DMS53 treated with DMSO at 0.1 percent for 48 hours (cell line): ENCODE results near the gene GALR2.

ENCODE experiments used
- DNase-seq: peaks from one replicate; lab custom pipeline; 2025; ENCODE audit not compliant: unreplicated experiment; lab: John Stamatoyannopoulos, UW

Gene GALR2

GRCh38 chr17:76079535-76079955 is 5.0 kb downstream of the GALR2 start:
- no peak for DNase-seq

- no peak for DNase-seq
Measured at GRCh38 chr17:76079956-76080767, 5.6 kb downstream of the GALR2 start.

GRCh38 chr17:76080768-76081287 is 6.2 kb downstream of the GALR2 start:
- DNase-seq = no peak

GRCh38 chr17:76081295-76082210 is 7.0 kb downstream of the GALR2 start:
- no peak for DNase-seq

GRCh38 chr17:76082326-76083251 is 8.0 kb downstream of the GALR2 start:
- DNase-seq = no peak

- no peak for DNase-seq
Measured at GRCh38 chr17:76083536-76084182, 9.1 kb downstream of the GALR2 start.

GRCh38 chr17:76085066-76085730 is 10.6 kb downstream of the GALR2 start:
- no peak for DNase-seq

- DNase-seq = no peak
Measured at GRCh38 chr17:76085731-76086366, 11.3 kb downstream of the GALR2 start.

- no peak for DNase-seq
Measured at GRCh38 chr17:76086384-76086783, 11.8 kb downstream of the GALR2 start.

- no peak for DNase-seq
Measured at GRCh38 chr17:76087531-76087930, 12.9 kb downstream of the GALR2 start.

- no peak for DNase-seq
Measured at GRCh38 chr17:76088041-76088867, 13.7 kb downstream of the GALR2 start.

- no peak for DNase-seq
Measured at GRCh38 chr17:76088868-76089576, 14.4 kb downstream of the GALR2 start.

- no peak for DNase-seq
Measured at GRCh38 chr17:76089680-76090516, 15.3 kb downstream of the GALR2 start.

GRCh38 chr17:76090517-76091129 is 16.0 kb downstream of the GALR2 start:
- DNase-seq = no peak

GRCh38 chr17:76091526-76092286 is 17.1 kb downstream of the GALR2 start:
- DNase-seq = no peak
